SH-SY5Y (cell line): ENCODE measurements around the gene BCAP31.

Experiments
- GATA2 ChIP-seq: IDR thresholded peaks from 2 replicates; pipeline ENCODE4 v1.6.1; 2011; ENCODE audit warnings: mild to moderate bottlenecking, low read depth, low read length
- GATA3 ChIP-seq: IDR thresholded peaks from 2 replicates; pipeline ENCODE4 v1.6.1; 2011; ENCODE audit warnings: low read depth, mild to moderate bottlenecking, low read length, moderate library complexity

GRCh38 chrX:153700967-153701366, 23.2 kb downstream of the BCAP31 start:
- TF ChIP-seq GATA2 (no peak), GATA3 (no peak)
